A673 (cell line): ENCODE data around the gene PLEKHA6.

Experiments used
- CTCF ChIP-seq: fragments of 300-800, 200-600 bp; sonication (generic); conservative IDR thresholded peaks from 2 replicates; pipeline ENCODE4 v1.5.1; 2017; ENCODE audit warnings: low read depth, mild to moderate bottlenecking, antibody characterized with exemption, low read length, moderate library complexity, mixed read lengths
- EZH2 ChIP-seq: fragments of 200-600 bp; sonication (generic); IDR thresholded peaks from 2 replicates; pipeline ENCODE4 v1.6.1; 2017; ENCODE audit warnings: borderline replicate concordance, low read depth, mild to moderate bottlenecking, mixed read lengths, antibody characterized with exemption, low read length; ENCODE audit not compliant: poor library complexity, severe bottlenecking

GRCh38 chr1:204250428-204251030, 109.2 kb downstream of the PLEKHA6 start:
- no peak for TF ChIP-seq CTCF
- TF ChIP-seq EZH2, result no peak
